ENCODE results near the gene IQSEC3.
"Not testable (repeated sequence)": the region's sequence is repeated elsewhere in the genome, so short reads cannot be mapped to it uniquely, and the experiment has no call there.

IQSEC3 gene

GRCh38 chr12:111699-112493, 45.3 kb downstream of the IQSEC3 start:
- no peak for ATAC-seq
- DNase-seq = no peak

GRCh38 chr12:113347-113746, 46.8 kb downstream of the IQSEC3 start:
- ATAC-seq = no peak

DNA sequence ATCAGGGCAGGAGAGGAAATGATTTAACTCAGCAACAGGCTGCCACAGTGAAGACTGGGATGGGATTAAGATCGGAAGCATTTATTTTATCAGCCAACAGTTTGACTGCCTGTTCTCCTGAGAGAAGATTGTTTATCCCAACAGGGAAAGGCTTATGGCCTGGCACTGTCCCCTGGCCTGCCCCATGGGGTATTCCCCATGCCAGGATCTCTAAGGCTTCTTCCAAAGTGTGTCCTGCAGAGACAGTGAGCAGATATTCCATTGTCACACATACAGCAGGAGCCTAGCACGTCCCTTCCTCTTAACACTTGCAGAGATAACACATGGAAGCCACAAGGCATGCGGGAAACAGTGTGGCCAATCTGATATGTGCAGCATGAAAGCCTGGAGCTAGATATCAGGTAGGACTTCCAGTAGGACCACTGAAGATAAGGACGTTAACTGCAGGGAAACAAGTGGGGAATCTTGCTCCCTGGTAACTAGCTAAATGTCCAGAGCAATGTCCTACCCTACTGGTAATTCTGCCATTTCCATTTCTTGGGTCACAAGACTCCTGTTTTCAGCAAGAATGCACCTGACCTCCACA, 48.2 kb downstream of the IQSEC3 start:
- DNase-seq = no peak
- no peak for ATAC-seq

More at GRCh38 chr12:113347-113746, 46.8 kb downstream of the IQSEC3 start:
- no peak for DNase-seq

GRCh38 chr12:115518-115917, 49.0 kb downstream of the IQSEC3 start:
- ATAC-seq (no peak), DNase-seq (no peak)

- DNase-seq = no peak
- ATAC-seq = no peak
Observed at GRCh38 chr12:115960-116915, 49.7 kb downstream of the IQSEC3 start.

GRCh38 chr12:117311-117710, 50.7 kb downstream of the IQSEC3 start:
- ATAC-seq = no peak
- DNase-seq = no peak

GRCh38 chr12:117816-118345, 51.3 kb downstream of the IQSEC3 start:
- ATAC-seq (no peak), DNase-seq (no peak)

- ATAC-seq = no peak
- no peak for DNase-seq
Observed at GRCh38 chr12:118591-118990, 52.0 kb downstream of the IQSEC3 start.

GRCh38 chr12:120951-121350, 54.4 kb downstream of the IQSEC3 start:
- ATAC-seq = no peak
- no peak for DNase-seq

- DNase-seq = no peak
- no peak for ATAC-seq
Observed at GRCh38 chr12:121647-122046, 55.1 kb downstream of the IQSEC3 start.

GRCh38 chr12:125075-125474, 58.5 kb downstream of the IQSEC3 start:
- DNase-seq = no peak
- ATAC-seq = no peak

DNA sequence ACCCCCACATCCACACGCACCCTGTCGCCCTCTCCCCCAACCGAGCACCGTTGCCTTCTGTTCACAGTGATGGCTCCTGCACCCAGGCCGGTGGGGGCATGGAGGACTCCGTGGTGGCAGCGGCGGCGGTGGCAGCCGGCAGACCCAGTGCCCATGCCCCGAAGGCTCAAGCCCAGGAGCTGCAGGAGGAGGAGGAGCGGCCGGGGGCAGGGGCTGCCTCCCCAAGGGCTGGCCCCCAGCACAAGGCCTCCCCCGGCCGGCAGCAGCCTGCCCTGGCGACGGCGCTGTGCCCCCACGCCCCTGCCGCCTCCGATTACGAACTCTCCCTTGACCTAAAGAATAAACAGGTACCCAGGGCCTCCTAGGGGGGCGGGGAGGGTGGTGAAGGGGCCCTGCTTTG, 59.0 kb downstream of the IQSEC3 start:
- ATAC-seq = no peak
- no peak for DNase-seq

GRCh38 chr12:128079-128478, 61.5 kb downstream of the IQSEC3 start:
- ATAC-seq (no peak), DNase-seq (no peak)

GRCh38 chr12:129001-129400, 62.4 kb downstream of the IQSEC3 start:
- ATAC-seq = no peak
- DNase-seq = no peak

DNA sequence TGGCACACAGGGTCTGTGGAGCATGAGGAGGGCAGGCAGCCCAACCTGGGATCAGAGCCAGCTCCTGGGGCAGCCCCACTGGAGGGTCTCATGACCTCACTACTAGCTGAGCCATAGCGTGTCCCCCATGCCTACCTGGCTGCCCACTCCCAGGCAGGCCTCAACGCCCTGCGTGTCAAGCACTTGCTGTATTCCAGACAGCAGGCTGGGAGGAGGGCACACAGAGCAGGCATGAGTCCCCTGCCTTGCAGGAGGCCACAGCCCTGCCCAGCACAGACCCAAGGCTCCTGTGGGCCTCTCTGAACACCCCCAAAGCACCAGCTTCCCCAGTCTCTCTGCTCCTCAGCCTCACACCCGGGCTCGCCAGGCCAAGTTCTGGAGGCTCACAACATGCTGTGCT, 64.0 kb downstream of the IQSEC3 start:
- DNase-seq = no peak
- ATAC-seq = no peak

GRCh38 chr12:131008-131407, 64.4 kb downstream of the IQSEC3 start:
- no peak for ATAC-seq
- DNase-seq = no peak

DNA sequence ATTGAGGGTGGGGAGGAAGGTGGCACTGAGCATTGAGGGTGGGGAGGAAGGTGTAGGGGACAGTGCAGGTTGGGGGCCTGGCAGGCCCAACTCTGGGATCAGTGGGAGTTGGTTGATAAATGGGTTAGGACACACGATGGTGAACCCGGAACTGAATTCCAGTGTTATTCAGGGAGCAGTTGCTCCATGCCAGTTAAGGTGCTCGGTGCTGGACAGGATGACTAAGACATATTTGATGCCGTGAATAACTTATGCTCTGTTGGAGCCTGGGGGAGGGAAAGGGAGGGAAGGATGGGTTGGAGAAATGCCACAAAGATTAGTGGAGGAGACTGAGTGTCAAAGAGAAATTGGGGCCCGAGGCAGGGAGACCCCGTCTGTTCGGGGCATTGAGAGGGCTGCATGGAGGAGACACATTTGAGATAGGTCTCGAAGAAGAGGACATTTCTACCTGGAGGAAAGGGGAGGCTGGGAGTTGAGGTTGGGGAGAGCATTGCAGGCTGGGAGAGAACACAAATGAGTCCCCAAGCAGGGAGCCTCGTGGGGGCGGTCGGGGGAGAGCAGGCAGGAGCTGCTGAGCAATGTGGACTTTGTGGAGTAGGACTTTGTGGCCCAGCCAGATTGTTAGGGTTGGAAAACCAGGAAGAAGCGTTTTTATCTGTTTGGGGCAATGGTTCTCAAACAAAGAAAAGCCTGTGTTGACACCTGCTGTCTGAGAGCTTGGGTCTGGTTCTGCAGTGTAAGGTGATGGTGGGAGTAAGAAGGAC, 65.3 kb downstream of the IQSEC3 start:
- no peak for DNase-seq
- ATAC-seq = no peak

GRCh38 chr12:133616-134232, 67.2 kb downstream of the IQSEC3 start:
- DNase-seq, ATAC-seq: not testable (repeated sequence)

GRCh38 chr12:135138-135537, 68.6 kb downstream of the IQSEC3 start:
- ATAC-seq = no peak
- DNase-seq = no peak

- ATAC-seq (no peak), DNase-seq (no peak)
Observed at GRCh38 chr12:138171-138897, 71.8 kb downstream of the IQSEC3 start.

Data from stimulated activated naive CD8-positive, alpha-beta T cell treated with anti-CD3 and anti-CD28 coated beads, Interleukin-15, Interleukin-2, amounts not matched to agents 100 U/mL and 50 U/mL, for 24 hours (primary cell).